H1 (cell line): ENCODE results near the gene TAF13. TPM values are rescaled to one million over a fixed set of nuclear protein-coding genes. Genes with fewer than 3 reads are reported as not detected.

Experiments used
- CTCF ChIA-PET: fragments of 300-600 bp; sonication (Branson Sonifier 250); formaldehyde crosslinking; loops from one replicate; lab custom pipeline; 2021; ENCODE audit not compliant: partially characterized antibody; lab: Charles Lee
- POLR2A ChIA-PET: fragments of 300-600 bp; sonication (Branson Sonifier 250); formaldehyde crosslinking; loops from one replicate; lab custom pipeline; 2021; ENCODE audit warnings: inconsistent platforms; ENCODE audit not compliant: partially characterized antibody; lab: Charles Lee
- DNase-seq, 2 experiments: peaks; one replicate each; pipeline versions ENCODE4 v3.0.0 to v3.0.0-alpha.2; 2010 to 2022; ENCODE audit warnings: low spot score in 2 of 2, low read depth in 1 of 2, mixed read lengths in 1 of 2
- FAIRE-seq: peaks from 2 replicates; lab custom pipeline; 2011; peaks lifted over from hg19 to GRCh38; lab: Jason Lieb, UNC
- H2AFZ ChIP-seq: 2 replicates; pipeline ENCODE4 v1.8.1; 2012; ENCODE audit warnings: low read length, inconsistent platforms
- H2AK5ac ChIP-seq: 2 replicates; pipeline ENCODE4 v1.6.1; 2013; ENCODE audit warnings: low read depth, low read length
- H2BK120ac ChIP-seq: replicated peaks from 2 replicates; pipeline ENCODE3; 2013; ENCODE audit warnings: low read depth, low read length, inconsistent platforms
- H2BK12ac ChIP-seq: 2 replicates; pipeline ENCODE4 v1.6.1; 2013; ENCODE audit warnings: low read depth, low read length
- H2BK15ac ChIP-seq: 2 replicates; pipeline ENCODE4 v1.6.1; 2013; ENCODE audit warnings: low read length
- H2BK20ac ChIP-seq: 2 replicates; pipeline ENCODE4 v1.6.1; 2013; ENCODE audit warnings: low read length
- H2BK5ac ChIP-seq: 2 replicates; pipeline ENCODE4 v1.6.1; 2013; ENCODE audit warnings: low read depth, low read length
- H3K14ac ChIP-seq: 2 replicates; pipeline ENCODE4 v1.6.1; 2013; ENCODE audit warnings: inconsistent platforms; ENCODE audit not compliant: insufficient read length
- H3K18ac ChIP-seq: 2 replicates; pipeline ENCODE4 v1.6.1; 2013; ENCODE audit warnings: low read length; ENCODE audit errors: extremely low read depth
- H3K23ac ChIP-seq: 2 replicates; pipeline ENCODE4 v1.6.1; 2013; ENCODE audit warnings: inconsistent platforms; ENCODE audit not compliant: insufficient read length
- H3K23me2 ChIP-seq: 2 replicates; pipeline ENCODE4 v1.6.1; 2013; ENCODE audit warnings: low read depth, low read length
- H3K27ac ChIP-seq: 2 replicates; pipeline ENCODE4 v1.6.1; 2011; ENCODE audit warnings: low read depth, low read length, inconsistent platforms
- H3K27me3 ChIP-seq, 4 experiments: replicated peaks in 1 of 4; 1 replicate in 1 of 4; 2 replicates in 3 of 4; pipeline versions ENCODE4 v1.6.1 to v1.8.1; 2011 to 2013; ENCODE audit warnings: low read length in 3 of 4, mild to moderate bottlenecking in 3 of 4, inconsistent platforms in 2 of 4, mixed read lengths in 2 of 4, moderate library complexity in 1 of 4; ENCODE audit not compliant: control insufficient read depth in 3 of 4, insufficient read depth in 3 of 4; ENCODE audit errors: extremely low read depth in 1 of 4
- H3K36me3 ChIP-seq, 4 experiments: 2 replicates each; pipeline versions ENCODE4 v1.6.1 to v1.8.1; 2011 to 2013; ENCODE audit warnings: mild to moderate bottlenecking in 4 of 4, low read length in 3 of 4, moderate library complexity in 2 of 4, control low read depth in 1 of 4, inconsistent platforms in 1 of 4; ENCODE audit not compliant: insufficient read depth in 4 of 4, control insufficient read depth in 2 of 4
- H3K4ac ChIP-seq: replicated peaks from 2 replicates; pipeline ENCODE3; 2013; ENCODE audit warnings: low read length, low read depth, mixed read lengths, inconsistent platforms; ENCODE audit not compliant: insufficient read length
- H3K4me1 ChIP-seq, 4 experiments: replicated peaks in 1 of 4; 1 replicate in 1 of 4; 2 replicates in 3 of 4; pipeline versions ENCODE4 v1.6.1 to v1.8.1; 2011 to 2013; ENCODE audit warnings: low read length in 3 of 4, inconsistent platforms in 2 of 4, mixed read lengths in 1 of 4; ENCODE audit not compliant: insufficient read depth in 4 of 4, control insufficient read depth in 3 of 4
- H3K4me2 ChIP-seq, 2 experiments: 2 replicates each; pipeline versions ENCODE4 v1.6.1 to v1.8.1; 2011 to 2013; ENCODE audit warnings: low read depth in 2 of 2, low read length in 2 of 2, control low read depth in 1 of 2, inconsistent platforms in 1 of 2, mild to moderate bottlenecking in 1 of 2; ENCODE audit not compliant: insufficient read depth in 1 of 2
- H3K4me3 ChIP-seq, 4 experiments: fragments of 200-600, 300-600 bp in 1 of 4; sonication (generic), shearing (Covaris generic), sonication (Bioruptor Twin) in 1 of 4; 2 replicates each; pipeline versions ENCODE4 v1.5.1 to v1.8.1; 2011 to 2016; ENCODE audit warnings: low read length in 4 of 4, low read depth in 3 of 4, control low read depth in 2 of 4, inconsistent platforms in 2 of 4, mild to moderate bottlenecking in 2 of 4, mixed read lengths in 1 of 4, moderate library complexity in 1 of 4; ENCODE audit not compliant: insufficient read depth in 2 of 4; ENCODE audit errors: extremely low read depth in 1 of 4
- H3K56ac ChIP-seq: replicated peaks from 2 replicates; pipeline ENCODE3; 2013; ENCODE audit warnings: low read depth, mild to moderate bottlenecking, mixed read lengths, low read length, inconsistent platforms; ENCODE audit not compliant: insufficient read length
- H3K79me1 ChIP-seq: 2 replicates; pipeline ENCODE4 v1.6.1; 2013; ENCODE audit warnings: low read depth, low read length, control low read depth
- H3K79me2 ChIP-seq, 2 experiments: 2 replicates each; pipeline versions ENCODE4 v1.6.1 to v1.8.1; 2012 to 2013; ENCODE audit warnings: low read length in 2 of 2, mild to moderate bottlenecking in 2 of 2, inconsistent platforms in 1 of 2; ENCODE audit not compliant: insufficient read depth in 2 of 2, control insufficient read depth in 1 of 2
- H3K9ac ChIP-seq, 4 experiments: replicated peaks in 1 of 4; 1 replicate in 1 of 4; 2 replicates in 3 of 4; pipeline versions ENCODE4 v1.6.1 to v1.8.1; 2011 to 2013; ENCODE audit warnings: low read depth in 3 of 4, low read length in 3 of 4, control low read depth in 2 of 4, mild to moderate bottlenecking in 2 of 4, moderate library complexity in 2 of 4, inconsistent platforms in 1 of 4; ENCODE audit errors: extremely low read depth in 1 of 4
- H3K9me3 ChIP-seq, 2 experiments: 2 replicates each; pipeline versions ENCODE4 v1.6.1 to v1.8.1; 2012 to 2013; ENCODE audit warnings: mild to moderate bottlenecking in 2 of 2, moderate library complexity in 2 of 2, control low read depth in 1 of 2, inconsistent platforms in 1 of 2, low read depth in 1 of 2, low read length in 1 of 2, mixed read lengths in 1 of 2; ENCODE audit not compliant: insufficient read depth in 2 of 2
- H4K20me1 ChIP-seq, 2 experiments: replicated peaks in 1 of 2; 2 replicates each; pipeline versions ENCODE3 to v1.8.1; 2011 to 2013; ENCODE audit warnings: inconsistent platforms in 2 of 2, low read length in 2 of 2, mild to moderate bottlenecking in 1 of 2; ENCODE audit not compliant: insufficient read depth in 2 of 2, control insufficient read depth in 1 of 2
- H4K5ac ChIP-seq: 2 replicates; pipeline ENCODE4 v1.6.1; 2013; ENCODE audit warnings: low read length, low read depth, mixed read lengths, inconsistent platforms; ENCODE audit not compliant: insufficient read length
- H4K8ac ChIP-seq: 2 replicates; pipeline ENCODE4 v1.8.0; 2013; ENCODE audit warnings: mild to moderate bottlenecking, moderate library complexity, low read length, inconsistent platforms; ENCODE audit not compliant: insufficient read depth; ENCODE audit errors: extremely low read depth
- H4K91ac ChIP-seq: replicated peaks from 2 replicates; pipeline ENCODE3; 2013; ENCODE audit warnings: low read length, mixed read lengths, inconsistent platforms; ENCODE audit not compliant: insufficient read length
- TAF7 ChIP-seq: optimal IDR thresholded peaks from 2 replicates; pipeline ENCODE3; 2011; ENCODE audit warnings: low read depth, mild to moderate bottlenecking, inconsistent platforms, low read length, moderate library complexity, borderline replicate concordance
- TBP ChIP-seq: IDR thresholded peaks from 2 replicates; pipeline ENCODE4 v1.6.1; 2011; ENCODE audit warnings: low read depth, low read length, improper control_type of control experiment
- WGBS, 2 experiments: shearing (Covaris generic) in 1 of 2; methylation state at CpG; one replicate each; pipeline versions ENCODE4 v1.1.6 to v1.1.7; 2013 to 2015; ENCODE audit warnings: low lambda C conversion rate in 2 of 2, mixed read lengths in 2 of 2, inconsistent platforms in 1 of 2, low coverage in 1 of 2, missing lambda C conversion rate in 1 of 2; ENCODE audit not compliant: insufficient replicate concordance in 2 of 2, insufficient coverage in 1 of 2, insufficient read length in 1 of 2; ENCODE audit errors: extremely low coverage in 1 of 2, missing lambda C conversion rate in 1 of 2; 5-methylcytosine and 5-hydroxymethylcytosine counted together
- polyA plus RNA-seq, 7 experiments: library from polyadenylated mRNA; depleted of rRNA in 3 of 7; stranded (reverse) in 5 of 7; unstranded in 2 of 7; fragments of >200 nt in 5 of 7; fragments of 200-250 nt in 2 of 7; gene quantifications; 1 replicate in 5 of 7; 2 replicates in 1 of 7; 4 replicates in 1 of 7; pipeline versions ENCODE4 v1.2.1 to v1.2.3, GENCODE V29; 2011 to 2013; ENCODE audit warnings: missing spikeins in 2 of 7, mixed read lengths in 2 of 7
- total RNA-seq: library from RNA; stranded (reverse); fragmentation: NEBNext Ultra II Directional; extraction: Animal tissue kit (Norgen Biotek cat#: 25700); gene quantifications from 2 replicates; pipeline ENCODE4 v1.2.1, GENCODE V29; 2021

The TAF13 gene
- total and polyA plus RNA-seq, 2 of the 8 experiments (the other 6 are each of a cell fraction or from before 2014, with no cell fraction given), result 13.1 to 41.7 TPM

DNA sequence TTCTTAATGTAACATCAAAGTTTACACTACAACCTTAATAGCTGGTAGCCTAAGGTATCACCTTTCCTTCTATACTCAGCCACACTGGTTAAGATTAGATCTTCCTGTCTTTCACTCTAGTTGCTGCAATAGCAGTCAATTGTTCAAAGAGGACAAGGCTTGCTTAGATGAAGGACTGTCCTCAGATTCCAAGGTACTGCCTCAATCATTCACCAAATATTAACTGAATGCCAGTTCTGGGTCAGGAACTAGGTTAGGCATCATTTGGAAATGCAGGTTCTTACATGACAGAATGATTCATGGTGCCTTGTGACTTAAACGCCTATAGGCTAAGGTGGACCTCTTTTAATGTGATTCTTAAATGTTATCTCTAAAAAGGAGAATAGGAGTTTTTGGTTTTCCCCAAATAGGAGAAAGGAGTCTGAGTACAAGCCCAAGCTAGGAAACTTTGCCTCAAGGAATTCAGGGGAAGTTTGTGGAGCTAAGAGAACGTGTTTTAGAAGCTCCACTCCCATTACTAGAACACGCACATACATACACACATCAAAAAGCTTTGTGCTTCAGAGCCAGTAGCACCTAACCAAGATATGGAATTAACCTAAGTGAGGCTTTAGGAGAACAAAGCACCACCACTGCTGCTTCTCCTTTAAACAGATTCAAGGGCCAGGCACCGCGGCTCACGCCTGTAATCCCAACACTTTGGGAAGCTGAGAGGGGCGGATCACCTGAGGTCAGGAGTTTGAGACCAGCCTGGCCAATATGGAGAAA is 25.4 kb downstream of the TAF13 start:
- H4K5ac ChIP-seq, result no peak overlapping the region
- H3K27me3 ChIP-seq, result no peaks in the 10 kb centered on the region
- H3K23ac ChIP-seq, result no peak overlapping the region
- ChIA-PET CTCF (no interaction called here), POLR2A (no interaction called here)
- WGBS, 2 experiments, result 89% methylated on average over 7 of the region's 7 CpGs; no CpG with 5 or more reads in 1 of the 2 experiments
- H2BK20ac ChIP-seq, result no peak overlapping the region
- no peak overlapping the region for H2BK12ac ChIP-seq
- no peaks in the 10 kb centered on the region for H3K23me2 ChIP-seq
- H3K36me3 ChIP-seq, result no peaks in the 10 kb centered on the region
- H3K4me2 ChIP-seq, result no peak overlapping the region
- TF ChIP-seq TBP (no peak), TAF7 (no peak)
- H2AK5ac ChIP-seq, result no peak overlapping the region
- no peak overlapping the region for H3K14ac ChIP-seq
- no peak overlapping the region for H4K8ac ChIP-seq
- H3K56ac ChIP-seq, result no peak overlapping the region
- no peak overlapping the region for H3K9ac ChIP-seq
- H2BK15ac ChIP-seq, result no peak overlapping the region
- H3K79me1 ChIP-seq, result no peaks in the 10 kb centered on the region
- H3K79me2 ChIP-seq, result no peaks in the 10 kb centered on the region
- H4K20me1 ChIP-seq, result no peaks in the 10 kb centered on the region
- no peaks in the 10 kb centered on the region for H3K4me1 ChIP-seq
- peaks cover 0 to 6% of the 10 kb centered on the region in 2 experiments; a peak in 1 of 4 replicates for H3K9me3 ChIP-seq
- DNase-seq, result no peak
- H2BK120ac ChIP-seq, result no peak overlapping the region
- FAIRE-seq, result no peak
- H2AFZ ChIP-seq, result no peak overlapping the region
- H2BK5ac ChIP-seq, result no peak overlapping the region
- H3K4ac ChIP-seq, result no peak overlapping the region
- no peak overlapping the region for H3K27ac ChIP-seq
- no peak overlapping the region for H3K18ac ChIP-seq
- no peak overlapping the region for H3K4me3 ChIP-seq
- H4K91ac ChIP-seq, result no peak overlapping the region
